GM12878 (cell line): ENCODE results near the gene C1orf87. TPM values are rescaled to one million over a fixed set of nuclear protein-coding genes. Genes with fewer than 3 reads are reported as not detected.

Experiments used
- ASH2L ChIP-seq: fragments of 300-600, 200-600 bp; sonication (generic); IDR thresholded peaks from 2 replicates; pipeline ENCODE4 v1.6.1; 2017; ENCODE audit warnings: low read depth, mild to moderate bottlenecking, borderline replicate concordance
- BACH1 ChIP-seq: fragments of 450-650 bp; IDR thresholded peaks from 2 replicates; pipeline ENCODE4 v1.6.1; 2017; ENCODE audit warnings: mild to moderate bottlenecking, borderline replicate concordance
- IKZF2 ChIP-seq, 2 experiments: fragments of 450-650 bp; IDR thresholded peaks; 2 replicates each; pipeline ENCODE4 v1.6.1; 2017; ENCODE audit warnings: mild to moderate bottlenecking in 2 of 2, moderate library complexity in 2 of 2
- MEF2A ChIP-seq: IDR thresholded peaks from 2 replicates; pipeline ENCODE4 v1.6.1; 2011; ENCODE audit warnings: low read depth, mild to moderate bottlenecking, low read length, moderate library complexity; ENCODE audit not compliant: insufficient read depth
- PBX3 ChIP-seq: IDR thresholded peaks from 2 replicates; pipeline ENCODE4 v1.6.1; 2011; ENCODE audit warnings: mild to moderate bottlenecking, low read depth, low read length, moderate library complexity; ENCODE audit not compliant: insufficient replicate concordance
- STAT3 ChIP-seq: IDR thresholded peaks from 2 replicates; pipeline ENCODE4 v1.6.1; 2011; ENCODE audit warnings: low read depth, low read length, improper control_type of control experiment
- USF2 ChIP-seq: IDR thresholded peaks from 2 replicates; pipeline ENCODE4 v1.6.1; 2011; ENCODE audit warnings: low read depth, low read length, improper control_type of control experiment, borderline replicate concordance
- polyA plus RNA-seq, 11 experiments: library from polyadenylated mRNA; depleted of rRNA in 4 of 11; unstranded in 6 of 11; stranded (reverse) in 5 of 11; fragments of >200 nt; fragmentation: Nextera tagmentation in 4 of 11; fragmentation: Illumina TruSeq in 1 of 11; extraction: Ambion mirVana in 4 of 11; extraction: Trizol in 1 of 11; gene quantifications; 1 replicate in 1 of 11; 2 replicates in 10 of 11; pipeline versions ENCODE4 v1.2.1 to v1.2.3, GENCODE V29; 2011 to 2016; ENCODE audit warnings: inconsistent platforms in 2 of 11, missing spikeins in 2 of 11, low read depth in 1 of 11
- small RNA-seq: library from RNA; depleted of rRNA; stranded (forward); fragments of <200 nt; gene quantifications from one replicate; pipeline ENCODE3, GENCODE V24; 2014
- total RNA-seq, 4 experiments: library from RNA; depleted of rRNA in 3 of 4; stranded (reverse); fragments of >200 nt in 3 of 4; fragmentation: Illumina TruSeq in 1 of 4; extraction: Trizol in 1 of 4; gene quantifications; 2 replicates each; pipeline versions ENCODE4 v1.2.1 to v1.2.3, GENCODE V29; 2013 to 2021

The C1orf87 gene
- total and polyA plus RNA-seq, 10 of the 15 experiments (the other 5 are each of a cell fraction or from before 2014, with no cell fraction given), result not detected

GRCh38 chr1:59945790-59946189 is 127.8 kb downstream of the C1orf87 start (continued):
- TF ChIP-seq MEF2A (no peak), USF2 (no peak), BACH1 (no peak), STAT3 (no peak), IKZF2 (IDR thresholded peaks at IDR 0.05) (no peak), ASH2L (no peak), PBX3 (no peak)

Small RNA genes within 50 kb of the gene (small RNA-seq; reads per million reads assigned to genes)
- not detected for gene RN7SL475P

Other genes with a start within 250 kb of the C1orf87 start
- gene CYP2J2, start 147.0 kb downstream of the C1orf87 start, total RNA-seq (2014; rRNA removed), result 0.05 and 0.06 TPM in 2 replicates
- 0.09 TPM in 2 replicates for gene CYP2J2, start 147.0 kb downstream of the C1orf87 start, total RNA-seq (2014; rRNA removed; fragmentation: Illumina TruSeq; extraction: Trizol)
- gene CYP2J2, start 147.0 kb downstream of the C1orf87 start, total RNA-seq (2021), result 0.08 and 0.15 TPM in 2 replicates
- 0.33 and 0.34 TPM in 2 replicates for gene CYP2J2, start 147.0 kb downstream of the C1orf87 start, polyA plus RNA-seq (2011; rRNA removed)
- 0.10 and 0.17 TPM in 2 replicates for gene CYP2J2, start 147.0 kb downstream of the C1orf87 start, polyA plus RNA-seq (2014; fragmentation: Illumina TruSeq; extraction: Trizol)
- gene CYP2J2, start 147.0 kb downstream of the C1orf87 start, polyA plus RNA-seq (2014; fragmentation: Nextera tagmentation; extraction: Ambion mirVana), result not detected
- 0.09 TPM in 1 of 2 replicates, not detected in the other for gene CYP2J2, start 147.0 kb downstream of the C1orf87 start, polyA plus RNA-seq (2014; rRNA removed)
- gene CYP2J2, start 147.0 kb downstream of the C1orf87 start, polyA plus RNA-seq (2016; fragmentation: Nextera tagmentation; extraction: Ambion mirVana), result under 1 TPM in 1 of 2 experiments, not detected in 1; 0.12 TPM